ENCODE measurements around the gene HLCS. TPM values are rescaled to one million over a fixed set of nuclear protein-coding genes. Genes with fewer than 3 reads are reported as not detected.

Gene HLCS
- total and polyA plus RNA-seq, 10 of the 15 experiments (the other 5 are each of a cell fraction or from before 2014, with no cell fraction given), result 1.5 to 12.7 (median 9.6) TPM

DNA sequence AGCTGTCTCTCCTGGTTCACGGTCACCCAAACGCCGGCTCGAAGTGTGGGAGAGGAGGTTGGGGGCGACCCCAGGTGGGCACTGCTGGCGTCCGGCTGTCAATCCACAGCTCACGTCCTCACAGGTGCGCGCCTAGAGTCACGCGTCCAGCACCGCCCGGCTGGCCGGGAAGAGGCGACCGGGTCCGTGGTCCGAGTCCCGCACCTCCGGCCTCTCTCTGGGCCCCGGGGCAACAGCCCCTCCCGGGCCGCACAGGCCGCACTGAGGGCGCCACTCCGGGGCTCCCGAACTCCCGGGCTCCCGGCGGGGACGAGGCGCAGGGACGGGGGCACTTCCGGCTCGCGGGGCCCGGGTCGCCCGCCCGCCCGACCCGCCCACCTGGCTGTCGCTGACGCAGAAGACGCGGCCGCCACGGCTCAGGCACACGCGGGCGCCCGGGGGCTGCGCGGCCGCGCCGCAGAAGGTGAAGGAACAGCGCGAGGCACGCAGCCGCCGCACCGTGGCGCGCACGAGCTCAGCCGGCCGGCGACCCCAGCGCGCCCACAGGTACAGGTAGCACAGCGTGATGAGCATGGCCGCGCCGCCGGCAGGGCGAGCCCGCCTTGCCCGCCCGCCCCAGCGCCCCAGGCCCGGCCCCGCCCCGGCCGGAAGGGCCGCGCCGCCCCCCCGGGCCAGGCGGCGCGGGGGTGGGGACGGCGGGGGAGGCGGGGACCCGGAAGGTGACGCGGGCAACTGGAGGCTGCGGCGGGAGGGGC lies at the start of gene HLCS (continued):
- TF ChIP-seq, protein P1, sequence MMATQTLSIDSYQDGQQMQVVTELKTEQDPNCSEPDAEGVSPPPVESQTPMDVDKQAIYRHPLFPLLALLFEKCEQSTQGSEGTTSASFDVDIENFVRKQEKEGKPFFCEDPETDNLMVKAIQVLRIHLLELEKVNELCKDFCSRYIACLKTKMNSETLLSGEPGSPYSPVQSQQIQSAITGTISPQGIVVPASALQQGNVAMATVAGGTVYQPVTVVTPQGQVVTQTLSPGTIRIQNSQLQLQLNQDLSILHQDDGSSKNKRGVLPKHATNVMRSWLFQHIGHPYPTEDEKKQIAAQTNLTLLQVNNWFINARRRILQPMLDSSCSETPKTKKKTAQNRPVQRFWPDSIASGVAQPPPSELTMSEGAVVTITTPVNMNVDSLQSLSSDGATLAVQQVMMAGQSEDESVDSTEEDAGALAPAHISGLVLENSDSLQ (IDR thresholded peaks at IDR 0.05), result peak; percentile 59; the same call in 1 of the 2 replicates
- no peak for TF ChIP-seq STAT3 (IDR thresholded peaks at IDR 0.05; ENCODE audit: low read depth, low read length)
- peak; percentile 71; the same call in 1 of the 2 replicates for TF ChIP-seq YY1 (IDR thresholded peaks at IDR 0.05; ENCODE audit: low read depth, low read length)
- TF ChIP-seq DPF2 (IDR thresholded peaks at IDR 0.05), result 0 out of 2 replicates have a peak, but pooled peaks have one; percentile 65
- no peak for TF ChIP-seq TAF1 (IDR thresholded peaks at IDR 0.05; ENCODE audit: borderline replicate concordance, low read depth, low read length)
- TF ChIP-seq CREB1 (IDR thresholded peaks at IDR 0.05; ENCODE audit: low read depth), result peak; percentile 58; the same call in 1 of the 2 replicates
- TF ChIP-seq NFIC (IDR thresholded peaks at IDR 0.05; ENCODE audit: low read depth, low read length), result no peak
- TF ChIP-seq HDAC6 (IDR thresholded peaks at IDR 0.05; ENCODE audit: unreplicated experiment), result no peak
- TF ChIP-seq TARDBP (IDR thresholded peaks at IDR 0.05; ENCODE audit: borderline replicate concordance), result no peak
- peak; percentile 51; the same call in 1 of the 2 replicates for TF ChIP-seq SMARCA5 (IDR thresholded peaks at IDR 0.05)
- TF ChIP-seq TCF7 (IDR thresholded peaks at IDR 0.05; ENCODE audit: borderline replicate concordance), result no peak

Measured in GM12878 (cell line).